Astrocyte of the spinal cord (primary cell): ENCODE results near the gene MEIOC.
A peak's percentile ranks its signal among the peaks of the same experiment; 100 is the strongest.

Experiments
- DNase-seq: peaks from one replicate; pipeline ENCODE4 v3.0.0; 2011; ENCODE audit warnings: low read depth, low spot score
- H3K4me3 ChIP-seq: 2 replicates; pipeline ENCODE4 v1.5.1; 2011; ENCODE audit warnings: low read depth, mild to moderate bottlenecking, low read length, moderate library complexity
- in situ Hi-C: cut with HindIII; loops from 2 replicates; pipeline ENCODE4 v1.10.0; 2017; ENCODE audit warnings: low sequenced_read_pairs
- TF ChIP-seq, protein P1 (sequence below): IDR thresholded peaks from 2 replicates; pipeline ENCODE4 v1.5.1; 2012; ENCODE audit warnings: low read depth, mild to moderate bottlenecking, low read length, inconsistent platforms

MEIOC gene

DNA sequence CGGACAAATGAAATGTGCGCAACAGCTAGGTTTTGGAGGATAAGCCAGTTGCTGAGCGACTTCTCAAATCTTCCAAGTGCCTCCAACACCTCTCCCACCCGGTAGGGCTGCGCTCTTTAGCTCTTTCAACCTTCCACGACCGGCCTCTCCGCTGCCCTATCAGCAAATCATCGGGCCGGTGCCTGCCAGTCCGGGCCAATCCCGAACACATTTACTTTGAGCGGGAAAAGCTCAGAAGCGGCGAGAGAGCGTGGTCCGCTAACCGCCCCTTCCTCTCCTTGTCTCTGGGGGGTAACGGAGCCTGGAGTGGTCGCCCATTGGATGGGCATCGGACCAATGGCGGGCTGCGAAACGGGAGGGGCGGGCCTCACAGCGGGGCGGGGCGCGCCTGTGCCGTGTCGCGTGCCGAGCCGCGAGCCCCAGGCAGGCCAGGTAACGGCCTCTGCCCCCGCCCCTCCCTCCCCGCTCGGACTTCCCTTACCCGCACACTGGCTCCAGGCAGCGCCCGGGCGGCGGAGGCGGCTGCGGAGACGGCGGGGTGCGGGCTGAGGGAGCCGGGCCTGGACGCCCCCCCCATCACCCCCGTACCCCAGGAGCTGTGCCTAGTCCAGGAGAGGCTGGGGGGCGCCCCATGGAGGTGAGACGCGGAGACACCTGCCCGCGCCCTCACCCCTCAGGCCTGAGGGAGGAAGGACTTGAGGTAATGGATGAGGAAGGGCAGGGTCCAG is at the start of gene MEIOC:
MEIOC (plus strand) TSS at position 486 of the 728 bp plus-strand sequence; CDS start at position 632, 146 bp downstream.
- TF ChIP-seq, protein P1, sequence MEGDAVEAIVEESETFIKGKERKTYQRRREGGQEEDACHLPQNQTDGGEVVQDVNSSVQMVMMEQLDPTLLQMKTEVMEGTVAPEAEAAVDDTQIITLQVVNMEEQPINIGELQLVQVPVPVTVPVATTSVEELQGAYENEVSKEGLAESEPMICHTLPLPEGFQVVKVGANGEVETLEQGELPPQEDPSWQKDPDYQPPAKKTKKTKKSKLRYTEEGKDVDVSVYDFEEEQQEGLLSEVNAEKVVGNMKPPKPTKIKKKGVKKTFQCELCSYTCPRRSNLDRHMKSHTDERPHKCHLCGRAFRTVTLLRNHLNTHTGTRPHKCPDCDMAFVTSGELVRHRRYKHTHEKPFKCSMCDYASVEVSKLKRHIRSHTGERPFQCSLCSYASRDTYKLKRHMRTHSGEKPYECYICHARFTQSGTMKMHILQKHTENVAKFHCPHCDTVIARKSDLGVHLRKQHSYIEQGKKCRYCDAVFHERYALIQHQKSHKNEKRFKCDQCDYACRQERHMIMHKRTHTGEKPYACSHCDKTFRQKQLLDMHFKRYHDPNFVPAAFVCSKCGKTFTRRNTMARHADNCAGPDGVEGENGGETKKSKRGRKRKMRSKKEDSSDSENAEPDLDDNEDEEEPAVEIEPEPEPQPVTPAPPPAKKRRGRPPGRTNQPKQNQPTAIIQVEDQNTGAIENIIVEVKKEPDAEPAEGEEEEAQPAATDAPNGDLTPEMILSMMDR, result no peak
- H3K4me3 ChIP-seq, result peak within 1 kb of the TSS; percentile 15
- DNase-seq, result peak; percentile 9
- in situ Hi-C loops, result no loop called here

DNA sequence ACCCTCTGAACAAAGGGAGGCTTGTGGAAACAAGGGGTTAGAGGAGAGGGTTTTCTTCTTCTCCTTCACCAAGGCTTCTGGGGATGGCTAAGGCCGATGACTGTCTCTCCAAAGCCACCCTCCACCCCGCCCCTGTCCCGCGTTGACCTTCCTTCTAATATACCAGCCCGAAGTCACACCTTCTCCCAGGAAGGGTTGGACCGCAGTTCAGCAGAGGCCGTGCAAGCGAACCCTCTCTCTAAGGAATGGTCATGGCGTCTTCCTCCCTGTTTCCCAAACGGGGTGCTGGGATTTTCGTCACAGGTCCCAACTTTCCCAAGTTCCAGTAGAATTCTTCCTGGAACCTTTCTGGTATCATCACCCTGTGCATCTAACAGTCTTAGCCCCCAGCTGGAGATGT is 49.6 kb upstream of the MEIOC start:
- TF ChIP-seq, protein P1, result no peak
- DNase-seq, result no peak
- in situ Hi-C loops, result no loop called here
- no peak overlapping the region for H3K4me3 ChIP-seq

DNA sequence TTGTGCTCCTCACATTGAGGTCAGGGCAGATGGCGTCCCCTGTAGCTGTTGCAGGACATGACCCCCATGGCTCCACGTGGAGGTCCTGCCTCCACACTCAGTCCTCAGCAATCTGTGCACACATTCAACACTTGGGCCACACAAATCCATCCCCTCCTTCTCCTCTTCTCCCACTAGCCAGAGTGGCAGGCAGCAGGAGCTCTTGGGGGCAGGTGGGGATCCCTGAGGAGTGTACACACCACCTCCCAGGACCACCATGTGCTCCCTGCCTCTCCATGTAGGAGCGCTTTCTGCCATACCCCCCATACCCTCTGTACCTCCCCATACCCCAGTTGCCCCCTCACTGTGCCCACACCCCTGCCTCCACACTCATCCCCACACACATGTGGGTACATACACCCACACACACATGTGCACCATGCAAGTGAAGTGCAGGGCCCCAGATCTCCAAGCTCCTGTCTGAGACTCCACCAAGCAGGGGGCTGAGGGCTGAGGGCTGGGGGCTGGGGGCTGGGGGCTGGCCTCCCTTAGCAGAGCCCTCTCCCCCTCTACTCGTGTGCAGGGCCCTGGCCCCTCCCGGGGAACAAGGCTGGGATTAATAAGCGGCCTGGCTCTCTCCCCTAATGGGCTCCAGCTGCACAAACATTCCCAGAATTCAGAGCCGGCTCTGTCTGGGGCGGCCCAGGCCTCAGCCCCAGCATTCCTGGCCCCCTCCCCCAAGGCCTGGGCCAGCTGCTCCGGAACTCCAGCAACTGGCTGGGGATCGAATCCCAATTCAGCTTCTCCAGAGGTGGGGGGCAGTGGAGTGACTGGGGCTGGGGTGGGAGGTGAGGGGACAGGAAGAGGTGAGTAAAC is 48.2 kb upstream of the MEIOC start:
- no peak overlapping the region for H3K4me3 ChIP-seq
- DNase-seq, result peak; percentile 75
- TF ChIP-seq, protein P1, result no peak
- in situ Hi-C loops, result no loop called here

DNA sequence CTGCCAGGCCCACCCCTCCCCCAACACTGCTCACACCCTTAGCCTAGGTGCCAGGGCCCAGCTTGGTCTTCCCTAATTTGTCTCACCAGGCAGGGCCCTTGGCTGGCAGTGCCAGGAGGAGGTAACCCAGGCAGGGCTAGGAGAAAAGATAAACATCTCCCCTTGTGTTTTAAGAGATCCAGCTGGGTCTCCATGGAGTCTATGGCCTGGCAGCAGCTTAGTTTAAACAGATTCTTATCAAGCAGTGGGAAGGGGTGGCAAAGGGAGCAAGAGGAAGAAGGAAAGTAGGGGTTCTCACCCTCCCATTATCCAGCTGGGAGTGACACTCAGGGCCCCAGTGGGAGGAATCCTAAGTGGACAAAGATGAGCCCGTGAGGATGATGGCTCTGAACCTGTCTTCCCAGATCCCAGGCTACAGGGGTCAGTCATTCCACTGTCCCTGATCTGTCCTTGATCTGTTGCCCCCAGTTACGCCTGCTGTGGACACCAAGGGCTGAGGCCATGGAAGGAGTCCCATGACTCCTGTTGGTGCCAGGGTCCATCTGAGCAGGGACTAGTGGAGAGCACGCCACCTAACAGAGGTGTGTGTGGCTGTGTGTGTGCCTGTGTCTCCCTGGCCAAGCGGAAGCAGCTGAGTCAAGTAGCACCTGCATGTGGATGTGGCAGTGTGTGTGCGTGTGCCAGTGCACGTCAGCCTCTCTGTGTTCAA is 47.4 kb upstream of the MEIOC start:
- H3K4me3 ChIP-seq, result no peak overlapping the region
- in situ Hi-C loops, result no loop called here
- TF ChIP-seq, protein P1, result no peak
- no peak for DNase-seq

DNA sequence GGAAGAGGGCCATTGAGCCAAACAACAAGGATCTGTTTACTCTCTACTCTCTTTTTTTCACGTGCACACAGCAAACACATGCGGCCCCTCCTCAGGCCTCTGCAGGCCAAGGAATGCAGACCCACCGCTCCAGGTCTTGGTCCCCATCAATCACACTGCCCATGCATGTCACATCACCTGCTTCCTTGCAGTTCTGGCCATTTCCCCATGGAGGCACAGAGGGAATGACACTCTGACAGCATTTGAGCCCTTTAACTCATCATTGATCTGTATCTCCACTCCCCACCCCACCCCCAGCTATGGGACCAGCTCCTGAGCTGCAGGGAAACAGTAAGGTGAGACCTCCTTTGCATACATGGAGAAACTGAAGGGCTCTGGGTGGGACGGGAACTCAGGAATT is 45.9 kb upstream of the MEIOC start:
- TF ChIP-seq, protein P1, result no peak
- no peak overlapping the region for H3K4me3 ChIP-seq
- in situ Hi-C loops, result no loop called here
- no peak for DNase-seq

DNA sequence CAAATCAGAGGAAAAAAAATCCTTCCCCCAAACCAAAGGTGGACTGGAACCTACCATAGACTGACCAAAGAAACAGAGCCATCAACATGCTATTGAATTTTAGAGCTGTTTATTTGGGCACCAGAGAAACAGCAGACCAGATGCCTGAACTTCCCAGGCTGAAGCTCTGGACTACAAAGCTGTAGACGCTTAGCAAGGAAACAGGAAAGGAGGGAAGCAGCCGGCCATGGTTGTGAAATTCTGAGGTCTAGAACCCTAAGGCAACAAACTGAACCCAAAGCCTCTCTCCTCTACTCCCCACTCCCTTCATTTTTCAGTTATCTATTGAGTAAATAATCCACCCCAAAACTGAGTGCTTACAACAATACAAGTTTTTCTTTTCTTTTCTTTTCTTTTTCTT is 45.4 kb upstream of the MEIOC start:
- TF ChIP-seq, protein P1, result no peak
- in situ Hi-C loops, result no loop called here
- DNase-seq, result peak; percentile 24
- no peak overlapping the region for H3K4me3 ChIP-seq
